OCI-LY3 (cell line): ENCODE measurements around the gene PTPRN2.

Experiments used
- H2AFZ ChIP-seq: fragments of 200-600, 300-600 bp; shearing (Covaris generic); 2 replicates; pipeline ENCODE4 v1.6.0; 2014; ENCODE audit warnings: antibody characterized with exemption, low read depth, low read length
- H3K27ac ChIP-seq: fragments of 200-600, 300-600 bp; sonication (generic); 2 replicates; pipeline ENCODE4 v1.5.1; 2014; ENCODE audit warnings: mild to moderate bottlenecking, low read length, moderate library complexity, mixed read lengths
- H3K27me3 ChIP-seq: fragments of 200-600, 300-600 bp; sonication (generic); 2 replicates; pipeline ENCODE4 v1.6.1; 2014; ENCODE audit warnings: low read depth, low read length, mixed read lengths
- H3K36me3 ChIP-seq: fragments of 200-600, 300-600 bp; sonication (generic); replicated peaks from 2 replicates; pipeline ENCODE3; 2014; ENCODE audit warnings: low read depth, low read length, mixed read lengths
- H3K4me1 ChIP-seq: fragments of 300-600, 200-600 bp; sonication (generic); 2 replicates; pipeline ENCODE4 v1.6.1; 2014; ENCODE audit warnings: low read length, mixed read lengths
- H3K4me2 ChIP-seq: fragments of 200-600, 300-600 bp; sonication (generic); 2 replicates; pipeline ENCODE4 v1.6.1; 2014; ENCODE audit warnings: low read length, mixed read lengths
- H3K4me3 ChIP-seq: fragments of 300-600, 200-600 bp; sonication (generic); 2 replicates; pipeline ENCODE4 v1.5.1; 2014; ENCODE audit warnings: antibody characterized with exemption, mild to moderate bottlenecking, low read length, moderate library complexity
- H3K79me2 ChIP-seq: fragments of 300-600, 200-600 bp; shearing (Covaris generic); 2 replicates; pipeline ENCODE4 v1.6.1; 2014; ENCODE audit warnings: mild to moderate bottlenecking, low read length, mixed read lengths
- H3K9ac ChIP-seq: fragments of 300-600, 200-600 bp; shearing (Covaris generic); 2 replicates; pipeline ENCODE4 v1.6.0; 2014; ENCODE audit warnings: mild to moderate bottlenecking, low read length, moderate library complexity
- H3K9me3 ChIP-seq: fragments of 200-600, 300-600 bp; shearing (Covaris generic); 2 replicates; pipeline ENCODE4 v1.6.1; 2014; ENCODE audit warnings: low read length, mixed read lengths; ENCODE audit not compliant: insufficient read depth
- H4K20me1 ChIP-seq: fragments of 200-600, 300-600 bp; sonication (generic); 2 replicates; pipeline ENCODE4 v1.6.1; 2016; ENCODE audit warnings: low read length, mixed read lengths; ENCODE audit not compliant: insufficient read depth
- EZH2phosphoT487 ChIP-seq: fragments of 200-600 bp; shearing (Covaris generic); IDR thresholded peaks from 2 replicates; pipeline ENCODE4 v1.6.1; 2018; ENCODE audit warnings: antibody characterized with exemption, mixed run types, low read depth
- TF ChIP-seq, protein P1 (sequence below): fragments of 200-600, 300-600 bp; sonication (generic); IDR thresholded peaks from 2 replicates; pipeline ENCODE4 v1.5.1; 2014; ENCODE audit warnings: antibody characterized with exemption, low read length, low read depth

Gene PTPRN2

DNA sequence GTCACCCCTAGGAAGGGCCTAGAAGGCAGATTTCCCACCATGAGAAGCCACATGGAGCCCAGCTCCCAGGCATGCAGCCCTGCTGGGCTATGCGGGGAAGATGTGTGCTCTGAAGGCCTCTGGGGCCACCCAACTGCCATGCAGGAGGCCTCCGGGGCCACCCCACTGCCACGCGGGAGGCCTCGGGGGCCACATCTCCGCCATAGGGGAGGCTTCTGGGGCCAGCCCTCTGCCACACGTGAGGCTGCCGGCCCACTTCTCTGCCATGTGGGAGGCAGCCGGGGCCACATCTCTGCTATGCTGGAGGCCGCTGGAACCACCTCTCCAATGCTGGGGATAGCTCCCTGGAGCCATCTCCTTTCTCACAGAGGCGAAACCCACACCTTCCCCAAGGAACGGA lies 799.0 kb downstream of the PTPRN2 start:
- no peaks in the 10 kb centered on the region for H3K4me1 ChIP-seq
- no peak overlapping the region for H3K27ac ChIP-seq
- H4K20me1 ChIP-seq = no peaks in the 10 kb centered on the region
- TF ChIP-seq, protein P1, sequence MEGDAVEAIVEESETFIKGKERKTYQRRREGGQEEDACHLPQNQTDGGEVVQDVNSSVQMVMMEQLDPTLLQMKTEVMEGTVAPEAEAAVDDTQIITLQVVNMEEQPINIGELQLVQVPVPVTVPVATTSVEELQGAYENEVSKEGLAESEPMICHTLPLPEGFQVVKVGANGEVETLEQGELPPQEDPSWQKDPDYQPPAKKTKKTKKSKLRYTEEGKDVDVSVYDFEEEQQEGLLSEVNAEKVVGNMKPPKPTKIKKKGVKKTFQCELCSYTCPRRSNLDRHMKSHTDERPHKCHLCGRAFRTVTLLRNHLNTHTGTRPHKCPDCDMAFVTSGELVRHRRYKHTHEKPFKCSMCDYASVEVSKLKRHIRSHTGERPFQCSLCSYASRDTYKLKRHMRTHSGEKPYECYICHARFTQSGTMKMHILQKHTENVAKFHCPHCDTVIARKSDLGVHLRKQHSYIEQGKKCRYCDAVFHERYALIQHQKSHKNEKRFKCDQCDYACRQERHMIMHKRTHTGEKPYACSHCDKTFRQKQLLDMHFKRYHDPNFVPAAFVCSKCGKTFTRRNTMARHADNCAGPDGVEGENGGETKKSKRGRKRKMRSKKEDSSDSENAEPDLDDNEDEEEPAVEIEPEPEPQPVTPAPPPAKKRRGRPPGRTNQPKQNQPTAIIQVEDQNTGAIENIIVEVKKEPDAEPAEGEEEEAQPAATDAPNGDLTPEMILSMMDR = no peak
- TF ChIP-seq EZH2phosphoT487 = no peak
- no peaks in the 10 kb centered on the region for H3K36me3 ChIP-seq
- no peak overlapping the region for H3K4me3 ChIP-seq
- no peaks in the 10 kb centered on the region for H3K27me3 ChIP-seq
- no peak overlapping the region for H2AFZ ChIP-seq
- no peaks in the 10 kb centered on the region for H3K9me3 ChIP-seq
- H3K79me2 ChIP-seq = no peaks in the 10 kb centered on the region
- H3K9ac ChIP-seq = no peak overlapping the region
- no peak overlapping the region for H3K4me2 ChIP-seq

DNA sequence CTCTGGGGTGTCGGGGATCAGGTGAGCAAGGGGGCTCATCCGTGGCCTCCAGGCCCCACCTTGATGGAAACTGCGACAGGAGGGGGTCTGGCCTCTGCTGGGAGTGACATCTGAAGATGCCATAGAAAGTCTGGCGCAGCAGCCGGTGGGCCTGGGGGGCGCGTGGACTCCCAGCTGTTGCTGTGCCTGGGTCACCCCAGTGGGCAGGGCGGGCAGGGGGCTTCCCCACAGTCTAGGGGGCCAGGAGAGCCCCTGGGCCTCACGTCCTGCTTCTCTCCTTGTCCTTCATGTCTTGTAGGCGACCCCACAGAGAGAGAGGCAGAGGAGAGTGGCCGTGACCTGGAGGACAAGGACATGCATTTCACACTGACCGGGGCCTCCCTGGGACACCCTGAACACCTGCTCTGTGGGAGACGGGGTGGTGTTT lies 800.3 kb downstream of the PTPRN2 start:
- H3K9me3 ChIP-seq = no peaks in the 10 kb centered on the region
- H4K20me1 ChIP-seq = no peaks in the 10 kb centered on the region
- no peaks in the 10 kb centered on the region for H3K27me3 ChIP-seq
- no peaks in the 10 kb centered on the region for H3K36me3 ChIP-seq
- H3K4me2 ChIP-seq = no peak overlapping the region
- H3K9ac ChIP-seq = no peak overlapping the region
- no peaks in the 10 kb centered on the region for H3K4me1 ChIP-seq
- no peak for TF ChIP-seq EZH2phosphoT487
- TF ChIP-seq, protein P1 = no peak
- no peak overlapping the region for H3K4me3 ChIP-seq
- H2AFZ ChIP-seq = no peak overlapping the region
- no peak overlapping the region for H3K27ac ChIP-seq
- H3K79me2 ChIP-seq = no peaks in the 10 kb centered on the region

DNA sequence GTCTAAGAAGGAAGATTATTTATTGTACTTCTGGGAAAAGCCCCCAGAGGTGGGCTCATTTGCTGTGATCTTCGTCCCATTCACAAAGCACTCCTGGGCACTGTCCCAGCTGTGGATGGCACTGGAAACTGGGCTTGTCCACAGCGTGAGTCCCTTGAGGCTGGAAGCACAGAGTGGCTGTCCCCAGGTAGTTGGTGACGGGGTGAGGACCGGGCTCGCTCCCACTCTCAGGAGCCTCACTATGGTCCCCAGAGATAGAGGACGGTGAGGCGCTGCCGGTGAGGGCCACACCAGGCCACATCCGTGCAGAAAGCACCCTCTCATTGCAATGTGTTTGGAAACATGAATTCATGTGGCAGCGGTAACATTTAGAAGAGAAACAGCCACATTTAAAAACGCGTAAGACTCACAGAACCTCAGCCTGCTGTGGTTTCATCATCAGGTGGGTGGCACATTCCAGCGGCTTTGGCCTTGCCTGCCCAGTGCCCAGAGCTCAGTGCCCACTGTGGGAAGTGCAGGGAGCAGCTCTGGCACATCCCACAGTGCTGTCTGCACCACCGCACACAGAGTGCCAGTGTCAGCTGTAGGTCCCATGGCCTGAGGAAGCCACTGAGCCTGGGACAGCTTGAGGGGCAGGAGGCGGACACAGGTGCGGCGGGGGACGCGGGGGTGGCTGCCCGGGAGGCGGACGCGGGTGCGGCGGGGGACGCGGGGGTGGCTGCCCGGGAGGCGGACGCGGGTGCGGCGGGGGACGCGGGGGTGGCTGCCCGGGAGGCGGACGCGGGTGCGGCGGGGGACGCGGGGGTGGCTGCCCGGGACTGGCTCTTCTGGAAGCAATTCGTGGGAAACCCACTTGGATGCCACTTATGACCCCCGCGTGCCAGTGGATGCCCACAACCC lies 801.0 kb downstream of the PTPRN2 start:
- Histone ChIP-seq H3K9me3 (no peaks in the 10 kb centered on the region), H3K79me2 (no peaks in the 10 kb centered on the region), H3K9ac (no peak overlapping the region), H2AFZ (no peak overlapping the region), H4K20me1 (no peaks in the 10 kb centered on the region), H3K36me3 (no peaks in the 10 kb centered on the region), H3K4me2 (no peak overlapping the region), H3K4me1 (no peaks in the 10 kb centered on the region), H3K4me3 (no peak overlapping the region), H3K27me3 (no peaks in the 10 kb centered on the region), H3K27ac (no peak overlapping the region)
- no peak for TF ChIP-seq EZH2phosphoT487
- TF ChIP-seq, protein P1 = no peak

DNA sequence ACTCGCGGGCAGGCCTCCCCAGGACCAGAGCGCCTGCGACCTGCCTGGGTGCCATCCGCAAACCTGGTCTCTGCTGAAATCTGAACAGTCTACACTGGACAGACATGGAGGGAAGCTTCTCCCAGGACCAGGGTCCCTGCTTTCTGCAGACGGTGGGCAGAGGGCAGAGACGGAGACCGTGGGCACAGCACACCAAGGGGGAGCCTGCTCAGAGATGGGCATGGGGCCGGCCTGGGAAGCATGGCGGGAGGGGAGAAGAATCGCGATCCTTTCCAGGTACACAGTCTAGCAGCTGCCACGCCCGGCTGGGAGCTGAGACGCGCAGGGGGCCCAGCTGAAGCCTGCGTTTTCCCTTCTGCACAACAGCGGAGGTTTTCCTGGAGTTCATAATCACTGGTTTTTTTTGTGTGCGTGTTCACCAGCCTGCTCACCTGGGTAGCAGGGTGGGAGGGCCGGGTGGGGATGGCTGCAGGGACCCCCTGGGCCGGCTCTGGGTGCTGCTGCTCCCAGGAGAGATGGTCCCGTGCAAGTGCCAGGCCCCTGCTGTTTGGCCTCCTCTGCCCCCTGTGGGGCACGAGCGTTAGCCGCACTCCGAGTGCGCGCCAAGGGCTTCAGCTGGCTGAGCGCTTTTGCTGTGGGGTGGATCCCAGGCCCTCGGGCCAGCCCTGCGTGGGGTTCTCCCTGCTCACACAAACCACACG lies 802.0 kb downstream of the PTPRN2 start:
- no peaks in the 10 kb centered on the region for H3K27me3 ChIP-seq
- no peak overlapping the region for H3K4me2 ChIP-seq
- H3K4me1 ChIP-seq = no peaks in the 10 kb centered on the region
- no peak overlapping the region for H2AFZ ChIP-seq
- no peaks in the 10 kb centered on the region for H3K79me2 ChIP-seq
- H4K20me1 ChIP-seq = no peaks in the 10 kb centered on the region
- TF ChIP-seq EZH2phosphoT487 = no peak
- TF ChIP-seq, protein P1 = no peak
- no peaks in the 10 kb centered on the region for H3K9me3 ChIP-seq
- H3K36me3 ChIP-seq = no peaks in the 10 kb centered on the region
- H3K9ac ChIP-seq = no peak overlapping the region
- H3K4me3 ChIP-seq = no peak overlapping the region
- H3K27ac ChIP-seq = no peak overlapping the region
